ENCODE data around the gene C1RL. TPM values are rescaled to one million over a fixed set of nuclear protein-coding genes. Genes with fewer than 3 reads are reported as not detected.

C1RL gene
- total RNA-seq, 4 donors from 2014 or later = 85.9 to 126 (median 107) TPM

DNA sequence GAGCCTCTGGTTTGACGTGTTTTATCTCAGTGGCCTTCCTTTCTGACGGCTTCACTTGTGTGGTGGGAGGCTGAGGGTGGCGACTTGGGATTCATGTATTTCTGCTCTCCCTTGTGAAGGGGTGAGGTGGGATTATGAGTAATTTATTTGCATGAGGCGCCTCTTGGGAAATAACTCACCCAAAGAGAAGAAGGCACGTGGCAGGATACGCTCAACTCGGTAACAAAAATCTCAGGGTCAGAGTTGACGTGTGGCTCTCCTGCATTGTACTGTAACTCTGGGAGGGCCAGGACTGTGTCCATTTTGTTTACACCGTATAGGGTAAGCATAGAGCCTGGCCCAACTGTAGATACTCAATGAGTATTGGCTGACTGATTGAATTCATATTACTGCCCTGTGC, 63.1 kb downstream of the C1RL start:
- TF ChIP-seq, protein P1, sequence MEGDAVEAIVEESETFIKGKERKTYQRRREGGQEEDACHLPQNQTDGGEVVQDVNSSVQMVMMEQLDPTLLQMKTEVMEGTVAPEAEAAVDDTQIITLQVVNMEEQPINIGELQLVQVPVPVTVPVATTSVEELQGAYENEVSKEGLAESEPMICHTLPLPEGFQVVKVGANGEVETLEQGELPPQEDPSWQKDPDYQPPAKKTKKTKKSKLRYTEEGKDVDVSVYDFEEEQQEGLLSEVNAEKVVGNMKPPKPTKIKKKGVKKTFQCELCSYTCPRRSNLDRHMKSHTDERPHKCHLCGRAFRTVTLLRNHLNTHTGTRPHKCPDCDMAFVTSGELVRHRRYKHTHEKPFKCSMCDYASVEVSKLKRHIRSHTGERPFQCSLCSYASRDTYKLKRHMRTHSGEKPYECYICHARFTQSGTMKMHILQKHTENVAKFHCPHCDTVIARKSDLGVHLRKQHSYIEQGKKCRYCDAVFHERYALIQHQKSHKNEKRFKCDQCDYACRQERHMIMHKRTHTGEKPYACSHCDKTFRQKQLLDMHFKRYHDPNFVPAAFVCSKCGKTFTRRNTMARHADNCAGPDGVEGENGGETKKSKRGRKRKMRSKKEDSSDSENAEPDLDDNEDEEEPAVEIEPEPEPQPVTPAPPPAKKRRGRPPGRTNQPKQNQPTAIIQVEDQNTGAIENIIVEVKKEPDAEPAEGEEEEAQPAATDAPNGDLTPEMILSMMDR (IDR thresholded peaks at IDR 0.05) = no peak
- no peak for ATAC-seq (ENCODE audit: low FRiP score)
- no peak for DNase-seq (ENCODE audit: low spot score)

Small RNAs within 50 kb of the gene (small RNA-seq; reads per million reads assigned to genes)
- not detected for gene RNU6-485P

Other genes with a start within 250 kb of the C1RL start
- gene TPI1, start 241.7 kb downstream of the C1RL start, total RNA-seq = 100 to 1,000 TPM; 254 to 446 (median 375) TPM
- gene SPSB2, start 235.9 kb downstream of the C1RL start, total RNA-seq = 1 to 10 TPM; 4.1 to 6.5 (median 5.7) TPM
- gene LRRC23, start 204.4 kb downstream of the C1RL start, total RNA-seq = 10 to 100 TPM in 1 of 4 donors, 1 to 10 TPM in 3; 6.2 to 12.1 (median 7.4) TPM
- gene ENO2, start 194.6 kb downstream of the C1RL start, total RNA-seq = 10 to 100 TPM in 1 of 4 donors, 1 to 10 TPM in 3; 3.5 to 14.3 (median 5.2) TPM
- 10 to 100 TPM; 46.2 to 93.5 (median 59.4) TPM for gene ATN1, start 181.3 kb downstream of the C1RL start, total RNA-seq
- not detected for gene RNU7-1, start 165.4 kb downstream of the C1RL start, total RNA-seq
- gene C12orf57, start 165.2 kb downstream of the C1RL start, total RNA-seq = 100 to 1,000 TPM; 280 to 555 (median 413) TPM
- 10 to 100 TPM; 19.8 to 42.3 (median 35.9) TPM for gene PTPN6, start 157.9 kb downstream of the C1RL start, total RNA-seq
- gene PHB2, start 138.6 kb downstream of the C1RL start, total RNA-seq = 100 to 1,000 TPM; 173 to 218 (median 189) TPM
- gene EMG1, start 138.3 kb downstream of the C1RL start, total RNA-seq = 10 to 100 TPM; 28.8 to 47.1 (median 30.8) TPM
- 10 to 100 TPM; 41.7 to 58.2 (median 47.9) TPM for gene LPCAT3, start 90.7 kb downstream of the C1RL start, total RNA-seq
- 100 to 1,000 TPM; 490 to 872 (median 705) TPM for gene C1S, start 48.5 kb downstream of the C1RL start, total RNA-seq
- gene C1R, start 16.8 kb downstream of the C1RL start, total RNA-seq = 1,000 to 10,000 TPM in 1 of 4 donors, 100 to 1,000 TPM in 3; 571 to 1,080 (median 751) TPM
- 1 to 10 TPM; 1.0 to 3.0 (median 1.9) TPM for gene RBP5, start 19.7 kb upstream of the C1RL start, total RNA-seq
- gene CLSTN3, start 21.2 kb upstream of the C1RL start, total RNA-seq = 10 to 100 TPM; 25.9 to 57.5 (median 44.8) TPM
- 100 to 1,000 TPM in 1 of 4 donors, 10 to 100 TPM in 3; 33.1 to 116 (median 91.6) TPM for gene PEX5, start 80.5 kb upstream of the C1RL start, total RNA-seq
- not detected for gene ACSM4, start 194.9 kb upstream of the C1RL start, total RNA-seq